GM19397 (cell line): ENCODE measurements around the gene SIK2.
"Not testable (repeated sequence)": the region's sequence is repeated elsewhere in the genome, so short reads cannot be mapped to it uniquely, and the experiment has no call there.

Experiments
- ATAC-seq: cut with Tn5 transposase; IDR thresholded peaks from one replicate; pipeline ENCODE4 v1.9.1; 2021; ENCODE audit warnings: mild to moderate bottlenecking, moderate library complexity; ENCODE audit not compliant: unreplicated experiment

SIK2 gene

DNA sequence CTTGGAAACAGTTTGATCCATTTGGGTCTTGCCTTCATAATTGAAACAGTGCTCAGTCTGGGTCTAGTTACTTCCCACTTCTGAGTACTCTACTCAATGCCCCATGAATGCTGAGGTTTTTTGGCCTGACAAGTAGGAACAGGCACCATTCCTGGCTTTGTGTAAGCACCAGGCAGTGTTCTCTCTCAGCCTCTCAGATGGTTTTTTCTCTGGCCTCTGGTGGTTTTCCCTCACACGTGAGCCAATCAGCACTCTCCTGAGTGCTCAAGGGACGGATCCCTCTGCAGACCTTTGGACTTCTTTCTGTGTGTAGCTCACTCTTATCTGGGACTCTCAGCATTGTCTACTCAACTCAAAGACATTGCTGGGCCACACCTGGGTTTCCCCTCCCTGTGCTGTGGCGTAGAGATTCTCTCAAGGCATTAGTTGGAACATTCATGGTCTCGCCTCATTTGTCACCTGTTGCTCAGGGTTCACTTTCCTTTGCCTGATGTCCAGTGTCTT is 21.3 kb downstream of the SIK2 start:
- no peak for ATAC-seq

GRCh38 chr11:111624608-111625007 is 22.4 kb downstream of the SIK2 start:
- no peak for ATAC-seq

DNA sequence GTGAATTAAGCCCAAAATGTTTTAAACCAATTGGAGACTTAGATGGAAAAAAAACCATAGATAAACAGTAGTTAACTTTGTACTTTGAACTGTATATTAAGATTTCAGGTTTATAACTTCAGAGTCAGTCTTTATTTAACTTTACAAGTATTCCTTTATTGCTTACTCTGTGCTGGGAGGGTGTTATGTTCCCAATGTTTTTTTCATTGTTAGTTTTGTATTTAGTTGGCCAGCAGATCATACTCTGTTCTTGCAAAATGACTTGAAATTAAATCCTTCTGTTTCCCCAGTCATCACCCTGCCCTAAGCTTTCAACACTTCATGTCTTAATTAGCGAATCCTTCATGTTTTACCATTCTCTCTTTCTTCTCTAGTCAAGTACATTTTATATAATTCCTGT is 25.3 kb downstream of the SIK2 start:
- no peak for ATAC-seq

- ATAC-seq = no peak
Observed at GRCh38 chr11:111629499-111629898, 27.2 kb downstream of the SIK2 start.

DNA sequence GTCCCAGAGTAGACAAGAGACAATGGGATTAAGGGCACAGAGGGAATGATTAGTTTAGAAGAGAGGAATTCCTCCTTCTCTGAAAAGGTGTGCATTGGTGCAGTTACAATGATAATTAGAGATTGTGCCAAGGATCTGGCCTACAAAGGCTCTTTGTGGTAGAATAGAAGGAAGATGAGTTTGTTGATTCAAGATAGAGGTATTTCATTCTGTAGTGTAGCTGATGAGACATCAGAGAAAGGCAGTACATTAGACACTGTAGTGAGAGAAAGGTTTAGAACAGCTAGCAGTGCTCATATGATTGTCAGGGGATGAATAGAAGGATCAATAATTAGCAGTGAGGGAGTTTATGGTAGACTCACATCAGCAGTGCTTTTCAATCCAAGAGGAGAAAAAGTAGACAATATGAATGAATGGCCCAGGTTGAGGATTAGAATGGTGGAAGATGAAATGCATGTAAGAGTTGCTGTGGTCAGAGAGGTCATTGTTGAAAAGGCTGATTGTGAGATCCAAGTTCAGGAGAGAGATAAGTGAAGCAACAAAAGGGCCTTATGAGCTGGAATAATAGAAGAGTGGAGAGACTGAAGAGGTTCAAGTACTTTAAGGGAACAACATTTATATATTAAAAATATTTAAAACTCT is 28.9 kb downstream of the SIK2 start:
- ATAC-seq = no peak

DNA sequence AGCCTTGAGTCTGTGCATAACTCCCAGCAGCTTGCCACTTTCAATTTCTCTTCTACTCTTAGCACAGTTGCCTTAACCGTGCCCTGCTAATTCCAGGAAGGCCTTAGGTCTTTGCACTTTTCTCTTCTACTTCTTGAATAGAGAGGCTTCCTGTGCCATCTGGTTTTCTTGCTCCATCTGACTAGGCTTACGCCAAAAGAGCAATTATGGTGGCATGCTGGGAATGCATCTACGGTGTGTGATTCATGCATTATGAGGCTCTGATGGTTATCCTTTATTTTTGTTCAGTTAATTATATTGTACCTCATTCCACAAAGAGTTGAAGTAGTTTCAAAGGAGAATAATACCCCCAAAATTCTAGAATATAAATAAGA is 29.4 kb downstream of the SIK2 start:
- ATAC-seq = no peak

GRCh38 chr11:111632516-111633220 is 30.4 kb downstream of the SIK2 start:
- no peak for ATAC-seq

GRCh38 chr11:111633248-111633647 is 31.0 kb downstream of the SIK2 start:
- no peak for ATAC-seq

GRCh38 chr11:111633756-111634362 is 31.6 kb downstream of the SIK2 start:
- no peak for ATAC-seq

- no peak for ATAC-seq
Observed at GRCh38 chr11:111634981-111635705, 32.9 kb downstream of the SIK2 start.

- no peak for ATAC-seq
Observed at GRCh38 chr11:111635706-111636045, 33.4 kb downstream of the SIK2 start.

GRCh38 chr11:111637885-111638284 is 35.6 kb downstream of the SIK2 start:
- ATAC-seq = no peak

GRCh38 chr11:111639226-111639925 is 37.1 kb downstream of the SIK2 start:
- no peak for ATAC-seq

DNA sequence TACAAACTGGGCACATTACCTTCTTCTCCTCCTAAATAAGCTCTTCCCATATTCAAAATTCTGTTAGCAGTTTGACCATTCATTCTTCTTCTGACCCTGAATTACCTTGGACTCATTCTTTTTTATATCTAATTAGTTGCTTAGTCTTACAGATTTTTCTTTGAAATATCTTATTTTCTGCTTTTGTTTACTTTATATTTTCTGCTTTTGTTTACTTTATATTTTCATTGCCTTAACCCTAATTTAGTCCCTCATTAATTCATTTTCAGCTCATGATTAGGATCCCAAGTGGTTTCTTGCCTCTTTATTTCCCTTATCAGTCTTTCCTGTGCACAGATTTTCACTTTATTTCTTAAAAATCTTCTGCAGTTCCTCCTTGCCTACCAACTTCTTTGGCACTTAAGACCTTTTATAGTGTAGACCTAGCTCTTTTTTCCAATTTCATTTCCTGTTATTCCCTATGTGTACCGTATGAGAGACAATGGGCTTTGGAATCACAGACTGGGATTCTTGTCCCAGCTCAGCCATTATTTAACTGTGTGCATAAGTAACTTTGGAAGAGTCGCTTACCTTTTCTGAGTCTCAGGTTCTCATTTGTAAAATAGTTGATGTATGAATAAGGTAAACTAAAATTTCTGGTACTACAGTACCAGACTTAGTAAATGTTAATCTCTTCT is 39.2 kb downstream of the SIK2 start:
- ATAC-seq = no peak

GRCh38 chr11:111642542-111642941 is 40.3 kb downstream of the SIK2 start:
- ATAC-seq = no peak

DNA sequence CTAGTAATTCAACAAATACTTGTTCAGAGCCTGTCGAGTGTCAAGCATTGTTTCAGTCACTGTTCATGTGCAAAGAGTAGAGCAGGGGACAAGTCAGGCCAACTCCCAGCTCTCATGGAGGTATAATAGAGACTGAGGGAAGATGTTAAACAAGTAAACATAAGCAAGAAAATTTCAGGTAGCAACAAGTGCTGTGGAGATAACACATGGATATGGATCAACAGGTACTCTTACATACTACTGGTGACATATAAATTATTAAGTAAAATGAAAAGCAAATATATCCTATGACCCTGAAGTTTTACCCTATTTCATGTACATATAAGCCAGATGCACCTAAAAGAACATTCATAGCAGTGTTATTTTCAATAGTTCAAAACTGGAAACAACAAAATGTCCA is 42.7 kb downstream of the SIK2 start:
- no peak for ATAC-seq

- ATAC-seq = no peak
Observed at GRCh38 chr11:111645657-111646316, 43.5 kb downstream of the SIK2 start.

GRCh38 chr11:111651336-111651735 is 49.1 kb downstream of the SIK2 start:
- not testable (repeated sequence) for ATAC-seq

DNA sequence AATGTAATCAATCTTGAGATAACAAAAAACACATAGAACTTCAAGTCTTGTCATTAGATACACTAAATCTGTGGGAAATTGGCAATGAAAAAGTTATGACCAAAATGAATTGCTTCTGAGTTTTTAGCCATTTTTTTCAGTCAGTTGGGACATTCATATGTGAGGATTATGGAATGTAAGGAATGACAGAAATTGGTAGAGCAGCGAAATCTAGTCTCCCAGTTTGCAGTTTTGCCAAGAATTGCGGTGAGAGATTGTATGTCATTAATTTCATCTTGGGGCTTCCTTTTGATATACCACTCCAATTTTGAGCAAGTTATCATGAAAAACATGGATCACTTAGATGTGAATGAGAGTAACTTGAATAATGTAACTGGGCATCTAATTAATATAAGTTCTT is 49.9 kb downstream of the SIK2 start:
- ATAC-seq = no peak

DNA sequence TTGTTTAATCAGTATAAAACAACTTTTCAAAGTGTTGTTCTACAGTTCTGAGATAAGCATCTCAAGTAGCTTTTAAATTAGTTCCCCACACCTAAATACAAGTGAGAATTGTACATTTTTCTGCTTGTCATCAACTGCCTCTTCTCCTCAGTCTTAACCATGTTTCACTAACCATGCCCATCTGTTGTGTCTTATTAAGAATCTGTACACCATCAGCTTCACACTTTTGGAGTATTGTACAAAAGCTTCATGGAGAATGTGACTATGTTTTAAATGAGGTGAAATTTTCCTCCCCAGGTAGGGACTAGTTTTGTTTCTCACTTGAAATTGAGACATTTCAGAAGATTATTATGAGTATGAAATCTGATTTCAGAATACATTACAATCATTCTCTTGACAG is 52.4 kb downstream of the SIK2 start:
- no peak for ATAC-seq
